Gastrocnemius medialis (tissue), 4 donors: ENCODE results near the gene POLA1.

Experiments
- CTCF ChIP-seq, 5 experiments: fragments of 450-650 bp in 3 of 5; fragments of 200-600 bp in 2 of 5; sonication (generic) in 2 of 5; IDR thresholded peaks in 4 of 5; conservative IDR thresholded peaks in 1 of 5; 1 replicate in 4 of 5; 2 replicates in 1 of 5; pipeline ENCODE4 v1.5.1; 2016 to 2019; ENCODE audit warnings: antibody characterized with exemption in 5 of 5, mild to moderate bottlenecking in 3 of 5, moderate library complexity in 3 of 5
- POLR2A ChIP-seq, 2 donors: fragments of 450-650 bp; IDR thresholded peaks; one replicate each; pipeline ENCODE4 v1.6.1; 2017; ENCODE audit warnings: antibody characterized with exemption in 2 of 2, mild to moderate bottlenecking in 2 of 2, moderate library complexity in 2 of 2

- TF ChIP-seq POLR2A (IDR thresholded peaks at IDR 0.05) (no peak), CTCF (IDR thresholded peaks at IDR 0.05 in 4 of 5, conservative IDR thresholded peaks at IDR 0.05 in 1 of 5) (no peak)
These were observed 225.0 kb downstream of the POLA1 start for GRCh38 chrX:24918715-24919114.
